HL-60 (cell line): ENCODE measurements around the gene TP53BP1.

Experiments used
- CTCF ChIP-seq: IDR thresholded peaks from one replicate; pipeline ENCODE4 v1.5.1; 2011; ENCODE audit warnings: low read length, control low read depth, inconsistent platforms; ENCODE audit not compliant: insufficient read depth
- GABPA ChIP-seq: IDR thresholded peaks from 2 replicates; pipeline ENCODE4 v1.6.1; 2012; ENCODE audit warnings: low read depth
- POLR2AphosphoS5 ChIP-seq: IDR thresholded peaks from 2 replicates; pipeline ENCODE4 v1.6.1; 2012; ENCODE audit warnings: low read depth
- TF ChIP-seq, protein P1 (sequence below): IDR thresholded peaks from 2 replicates; pipeline ENCODE4 v1.6.1; 2012; ENCODE audit warnings: low read depth; ENCODE audit not compliant: insufficient replicate concordance

GRCh38 chr15:43538091-43538490 is 45.1 kb upstream of the TP53BP1 start:
- TF ChIP-seq CTCF (no peak), POLR2AphosphoS5 (no peak), GABPA (no peak)
- TF ChIP-seq, protein P1, sequence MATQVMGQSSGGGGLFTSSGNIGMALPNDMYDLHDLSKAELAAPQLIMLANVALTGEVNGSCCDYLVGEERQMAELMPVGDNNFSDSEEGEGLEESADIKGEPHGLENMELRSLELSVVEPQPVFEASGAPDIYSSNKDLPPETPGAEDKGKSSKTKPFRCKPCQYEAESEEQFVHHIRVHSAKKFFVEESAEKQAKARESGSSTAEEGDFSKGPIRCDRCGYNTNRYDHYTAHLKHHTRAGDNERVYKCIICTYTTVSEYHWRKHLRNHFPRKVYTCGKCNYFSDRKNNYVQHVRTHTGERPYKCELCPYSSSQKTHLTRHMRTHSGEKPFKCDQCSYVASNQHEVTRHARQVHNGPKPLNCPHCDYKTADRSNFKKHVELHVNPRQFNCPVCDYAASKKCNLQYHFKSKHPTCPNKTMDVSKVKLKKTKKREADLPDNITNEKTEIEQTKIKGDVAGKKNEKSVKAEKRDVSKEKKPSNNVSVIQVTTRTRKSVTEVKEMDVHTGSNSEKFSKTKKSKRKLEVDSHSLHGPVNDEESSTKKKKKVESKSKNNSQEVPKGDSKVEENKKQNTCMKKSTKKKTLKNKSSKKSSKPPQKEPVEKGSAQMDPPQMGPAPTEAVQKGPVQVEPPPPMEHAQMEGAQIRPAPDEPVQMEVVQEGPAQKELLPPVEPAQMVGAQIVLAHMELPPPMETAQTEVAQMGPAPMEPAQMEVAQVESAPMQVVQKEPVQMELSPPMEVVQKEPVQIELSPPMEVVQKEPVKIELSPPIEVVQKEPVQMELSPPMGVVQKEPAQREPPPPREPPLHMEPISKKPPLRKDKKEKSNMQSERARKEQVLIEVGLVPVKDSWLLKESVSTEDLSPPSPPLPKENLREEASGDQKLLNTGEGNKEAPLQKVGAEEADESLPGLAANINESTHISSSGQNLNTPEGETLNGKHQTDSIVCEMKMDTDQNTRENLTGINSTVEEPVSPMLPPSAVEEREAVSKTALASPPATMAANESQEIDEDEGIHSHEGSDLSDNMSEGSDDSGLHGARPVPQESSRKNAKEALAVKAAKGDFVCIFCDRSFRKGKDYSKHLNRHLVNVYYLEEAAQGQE, result no peak
